Psoas muscle (tissue), 8 donors: Measurements from ENCODE around the gene RAD21L1. TPM values are rescaled to one million over a fixed set of nuclear protein-coding genes. Genes with fewer than 3 reads are reported as not detected.

ENCODE experiments used
- ATAC-seq, 4 donors: fragments of 200-7000 bp; cut with Tn5 transposase; one replicate each; pipeline ENCODE4 v1.9.1; 2020; ENCODE audit warnings: moderate library complexity in 3 of 4, mild to moderate bottlenecking in 2 of 4
- DNase-seq, 2 donors: peaks; one replicate each; pipeline ENCODE4 v3.0.0-alpha.2; 2020
- H3K27ac ChIP-seq: fragments of 200-600 bp; one replicate; pipeline ENCODE4 v1.8.0; 2022
- H3K27me3 ChIP-seq, 3 donors: fragments of 200-600 bp in 1 of 3; one replicate each; pipeline versions ENCODE4 v1.6.1 to v1.8.0; 2013 to 2022; ENCODE audit warnings: low read length in 2 of 3, mild to moderate bottlenecking in 2 of 3, moderate library complexity in 1 of 3; ENCODE audit not compliant: insufficient read depth in 3 of 3
- H3K36me3 ChIP-seq, 2 donors: fragments of 200-600 bp in 1 of 2; one replicate each; pipeline versions ENCODE4 v1.6.1 to v1.8.0; 2013 to 2022; ENCODE audit warnings: low read depth in 1 of 2, mild to moderate bottlenecking in 1 of 2, moderate library complexity in 1 of 2; ENCODE audit not compliant: insufficient read depth in 1 of 2
- H3K4me1 ChIP-seq: fragments of 200-600 bp; one replicate; pipeline ENCODE4 v1.8.0; 2022
- H3K4me3 ChIP-seq: fragments of 200-600 bp; one replicate; pipeline ENCODE4 v1.8.0; 2022; ENCODE audit warnings: mild to moderate bottlenecking
- H3K9me3 ChIP-seq: fragments of 200-600 bp; one replicate; pipeline ENCODE4 v1.8.0; 2022
- WGBS, 3 donors: extraction: QIAGEN DNeasy Blood & Tissue Kit; methylation state at CpG; one replicate each; pipeline versions ENCODE4 v1.1.6 to v1.1.7; 2013; 5-methylcytosine and 5-hydroxymethylcytosine counted together
- intact Hi-C, 2 donors: fragments of 100-400 bp; cut with DNase I; formaldehyde crosslinking; loops; one replicate each; pipeline versions ENCODE4 v1.11.0 to v1.14.2; 2022
- polyA plus RNA-seq, 3 donors: library from polyadenylated mRNA; stranded (reverse); fragments of 200-250 nt; gene quantifications; one replicate each; pipeline ENCODE4 v1.2.3, GENCODE V29; 2013
- total RNA-seq, 4 donors: library from RNA; stranded (reverse); fragmentation: NEBNext Ultra II Directional in 2 of 4; extraction: Animal tissue kit (Norgen Biotek cat#: 25700) in 2 of 4; gene quantifications; one replicate each; pipeline versions ENCODE4 v1.2.1 to v1.2.4, GENCODE V29; 2021 to 2023
- TF ChIP-seq, protein P1 (sequence below): fragments of 200-600 bp; IDR thresholded peaks from one replicate; pipeline ENCODE4 v1.8.0; 2022; ENCODE audit warnings: antibody characterized with exemption
- donor health status: healthy with polysubstance abuse.
- donor health status: DM: no; HTN: no; CAD: no; lungs with moderate emphysema.
- donor health status: Bipolar disorder and iron deficiency.
- donor health status: healthy.
- donor health status: DM: yes; HTN: yes; CAD: no.
- donor health status: DM: no; HTN: no; CAD: no.
- donor health status: DM: no; HTN: no; CAD: no.
- donor health status: DM: yes; HTN: yes; CAD: no.

RAD21L1 gene
- total and polyA plus RNA-seq, 7 donors = not detected

DNA sequence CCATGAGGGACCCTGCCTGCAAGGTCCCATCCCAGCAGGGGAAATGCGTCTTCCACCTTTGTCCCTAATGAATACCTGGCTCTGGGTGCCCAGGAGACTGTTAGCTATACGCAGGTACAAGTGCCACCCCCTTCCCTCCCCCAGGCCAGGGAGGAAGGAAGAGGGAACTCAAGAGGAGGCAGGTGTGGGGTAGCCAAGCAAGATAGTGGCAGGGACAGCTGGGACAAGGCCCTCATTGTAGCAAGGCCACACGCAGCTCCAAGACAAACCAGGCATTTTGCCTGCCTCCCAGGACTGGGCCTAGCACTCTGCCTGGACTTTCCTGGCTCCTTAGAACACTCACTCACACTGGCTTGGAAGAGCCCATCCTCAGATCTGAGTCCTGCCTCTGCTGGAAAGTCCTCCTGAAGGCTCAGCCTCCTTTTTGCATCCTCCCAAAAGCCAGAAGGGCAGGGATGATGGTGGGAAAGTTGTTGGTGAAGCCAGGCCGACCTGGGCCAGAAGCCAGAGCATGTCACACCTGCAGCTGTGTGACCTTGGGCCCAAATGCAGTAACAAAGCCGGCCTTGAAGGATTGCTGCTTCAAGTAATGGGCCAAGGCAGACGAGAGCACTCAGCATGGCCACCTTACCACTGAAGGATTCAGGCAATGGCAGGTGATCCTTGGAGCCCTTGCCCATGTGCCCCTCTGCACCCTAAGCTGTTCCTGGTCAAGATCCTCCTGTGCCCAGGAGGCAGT, 68.0 kb downstream of the RAD21L1 start:
- DNase-seq (no peak), ATAC-seq (no peak)
- Histone ChIP-seq H3K4me3 (no peak overlapping the region), H3K9me3 (no peaks in the 10 kb centered on the region), H3K27me3 (no peaks in the 10 kb centered on the region), H3K27ac (no peak overlapping the region), H3K36me3 (no peaks in the 10 kb centered on the region), H3K4me1 (peaks cover 14% of the 10 kb centered on the region)
- TF ChIP-seq, protein P1, sequence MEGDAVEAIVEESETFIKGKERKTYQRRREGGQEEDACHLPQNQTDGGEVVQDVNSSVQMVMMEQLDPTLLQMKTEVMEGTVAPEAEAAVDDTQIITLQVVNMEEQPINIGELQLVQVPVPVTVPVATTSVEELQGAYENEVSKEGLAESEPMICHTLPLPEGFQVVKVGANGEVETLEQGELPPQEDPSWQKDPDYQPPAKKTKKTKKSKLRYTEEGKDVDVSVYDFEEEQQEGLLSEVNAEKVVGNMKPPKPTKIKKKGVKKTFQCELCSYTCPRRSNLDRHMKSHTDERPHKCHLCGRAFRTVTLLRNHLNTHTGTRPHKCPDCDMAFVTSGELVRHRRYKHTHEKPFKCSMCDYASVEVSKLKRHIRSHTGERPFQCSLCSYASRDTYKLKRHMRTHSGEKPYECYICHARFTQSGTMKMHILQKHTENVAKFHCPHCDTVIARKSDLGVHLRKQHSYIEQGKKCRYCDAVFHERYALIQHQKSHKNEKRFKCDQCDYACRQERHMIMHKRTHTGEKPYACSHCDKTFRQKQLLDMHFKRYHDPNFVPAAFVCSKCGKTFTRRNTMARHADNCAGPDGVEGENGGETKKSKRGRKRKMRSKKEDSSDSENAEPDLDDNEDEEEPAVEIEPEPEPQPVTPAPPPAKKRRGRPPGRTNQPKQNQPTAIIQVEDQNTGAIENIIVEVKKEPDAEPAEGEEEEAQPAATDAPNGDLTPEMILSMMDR = no peak
- 71 to 84% (median 79%) methylated on average over 6 of the region's 6 CpGs for WGBS, 3 donors
- intact Hi-C loops = no loop called here

DNA sequence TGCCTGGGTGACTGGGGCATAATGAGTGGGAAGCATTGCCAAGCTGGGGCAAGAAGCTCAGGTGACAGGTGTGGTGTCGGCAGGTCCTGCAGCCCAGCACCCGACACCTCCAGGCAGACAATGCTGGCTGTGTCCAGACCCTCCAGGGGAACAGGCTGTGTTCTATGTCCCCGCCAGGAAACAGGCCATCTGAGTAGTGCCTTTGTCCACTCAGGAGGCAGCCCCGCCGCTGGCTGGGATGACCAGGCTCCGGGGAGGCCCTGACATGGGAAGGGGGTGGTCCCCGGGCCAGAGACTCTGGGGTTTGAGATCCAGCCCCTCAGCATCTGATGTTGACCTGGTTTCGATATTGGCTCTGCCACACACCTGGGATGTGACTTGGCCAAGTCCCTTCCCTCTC, 68.7 kb downstream of the RAD21L1 start:
- Histone ChIP-seq H3K36me3 (peaks cover 0 to 3% of the 10 kb centered on the region in 2 donors), H3K9me3 (no peaks in the 10 kb centered on the region), H3K27me3 (no peaks in the 10 kb centered on the region), H3K27ac (no peak overlapping the region), H3K4me3 (no peak overlapping the region), H3K4me1 (peaks cover 14% of the 10 kb centered on the region)
- 80 to 97% (median 89%) methylated on average over 8 of the region's 8 CpGs for WGBS, 3 donors
- intact Hi-C loops = no loop called here
- TF ChIP-seq, protein P1 = no peak
- DNase-seq (no peak), ATAC-seq (no peak)

DNA sequence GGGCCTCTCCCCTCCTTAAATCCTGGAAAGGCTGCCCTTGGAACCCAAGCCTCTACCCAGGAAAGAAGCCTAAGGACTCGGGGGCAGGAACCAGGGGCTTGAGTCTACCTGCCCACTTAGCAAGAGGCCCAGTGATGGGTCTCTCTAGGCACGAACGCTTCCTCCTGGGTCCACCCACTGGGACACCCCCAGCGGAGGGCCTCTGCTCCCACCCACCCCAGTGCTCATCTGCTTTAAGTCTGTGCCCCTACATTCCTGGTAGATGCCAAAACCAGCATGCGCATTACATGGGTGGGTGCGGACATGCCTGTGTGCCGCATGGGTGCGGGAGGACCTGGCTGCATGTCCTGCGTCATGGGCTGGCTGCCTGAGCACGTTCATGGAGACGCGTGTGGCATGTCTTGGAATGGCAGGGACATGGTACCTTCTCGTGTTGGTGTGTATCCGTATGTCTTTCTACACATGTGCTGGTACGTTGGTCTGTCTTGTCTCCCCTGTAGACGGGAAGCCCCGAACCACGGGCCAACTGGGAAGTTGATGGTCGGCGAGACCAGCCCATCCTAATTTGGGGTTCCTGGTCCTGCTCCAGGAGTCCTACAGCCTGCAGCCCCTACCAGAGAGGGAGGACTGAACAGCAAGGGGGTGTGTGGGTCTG, 69.6 kb downstream of the RAD21L1 start:
- Histone ChIP-seq H3K27me3 (no peaks in the 10 kb centered on the region), H3K9me3 (no peaks in the 10 kb centered on the region), H3K36me3 (peaks cover 0 to 3% of the 10 kb centered on the region in 2 donors), H3K27ac (no peak overlapping the region), H3K4me1 (peaks cover 14% of the 10 kb centered on the region), H3K4me3 (no peak overlapping the region)
- intact Hi-C loops = no loop called here
- TF ChIP-seq, protein P1 = no peak
- 92 to 95% (median 95%) methylated on average over 20 of the region's 20 CpGs for WGBS, 3 donors
- no peak for ATAC-seq
- no peak for DNase-seq

- intact Hi-C loops = no loop called here
- ATAC-seq (no peak), DNase-seq (no peak)
- 91 to 96% (median 93%) methylated on average over 20 of the region's 20 CpGs for WGBS, 3 donors
- Histone ChIP-seq H3K27me3 (no peaks in the 10 kb centered on the region), H3K36me3 (peaks cover 0 to 6% of the 10 kb centered on the region in 2 donors), H3K4me1 (peaks cover 9% of the 10 kb centered on the region), H3K9me3 (no peaks in the 10 kb centered on the region), H3K4me3 (no peak overlapping the region), H3K27ac (no peak overlapping the region)
- TF ChIP-seq, protein P1 = no peak
Observed at GRCh38 chr20:1296117-1296610, 70.3 kb downstream of the RAD21L1 start.
